Calu3 (cell line): Measurements from ENCODE around the gene ADGRF3. TPM values are rescaled to one million over a fixed set of nuclear protein-coding genes. Genes with fewer than 3 reads are reported as not detected.
A peak's percentile ranks its signal among the peaks of the same experiment; 100 is the strongest.

Source experiments
- BruUV-seq: library from RNA; stranded (reverse); fragments of 400-500 nt; replicated peaks from 2 replicates; lab custom pipeline; 2021; lab: Mats Ljungman, UMichigan
- CTCF ChIA-PET: fragments of 300-600 bp; sonication (Branson Sonifier 250); formaldehyde crosslinking; loops from one replicate; lab custom pipeline; 2022; ENCODE audit warnings: antibody characterized with exemption; lab: Charles Lee
- DNase-seq: peaks from one replicate; pipeline ENCODE4 v3.0.0; 2022
- H3K27ac Mint-ChIP-seq: one replicate; pipeline ENCODE4 v1.8.0; 2022; ENCODE audit warnings: mixed read lengths; ENCODE audit not compliant: unreplicated experiment
- H3K27me3 Mint-ChIP-seq: one replicate; pipeline ENCODE4 v1.8.0; 2022; ENCODE audit warnings: mixed read lengths; ENCODE audit not compliant: unreplicated experiment
- H3K36me3 Mint-ChIP-seq: one replicate; pipeline ENCODE4 v1.8.0; 2022; ENCODE audit warnings: mild to moderate bottlenecking, moderate library complexity, mixed read lengths; ENCODE audit not compliant: insufficient read depth, unreplicated experiment
- H3K4me1 Mint-ChIP-seq: one replicate; pipeline ENCODE4 v1.8.0; 2022; ENCODE audit warnings: mild to moderate bottlenecking, low read depth, mixed read lengths; ENCODE audit not compliant: unreplicated experiment
- H3K4me3 Mint-ChIP-seq: one replicate; pipeline ENCODE4 v1.8.0; 2022; ENCODE audit warnings: mild to moderate bottlenecking, low read depth, moderate library complexity, mixed read lengths; ENCODE audit not compliant: unreplicated experiment
- H3K9me3 Mint-ChIP-seq: one replicate; pipeline ENCODE4 v1.8.0; 2022; ENCODE audit warnings: low read depth, mixed read lengths; ENCODE audit not compliant: unreplicated experiment
- CTCF ChIP-seq: fragments of 200-600 bp; IDR thresholded peaks from one replicate; pipeline ENCODE4 v1.8.0; 2022; ENCODE audit warnings: antibody characterized with exemption; ENCODE audit not compliant: unreplicated experiment
- intact Hi-C: fragments of 100-400 bp; cut with micrococcal nuclease; formaldehyde crosslinking; loops from one replicate; pipeline ENCODE4 v1.10.0; 2022; ENCODE audit not compliant: unreplicated experiment
- total RNA-seq: library from RNA; stranded (reverse); gene quantifications from 2 replicates; pipeline ENCODE4 v1.2.3, GENCODE V29; 2022

The ADGRF3 gene
- total RNA-seq, 1 experiment from 2014 or later: 0.59 TPM

GRCh38 chr2:26300234-26300925 is 46.2 kb downstream of the ADGRF3 start:
- intact Hi-C loops: no loop called here
- BruUV-seq: no TSS peak
- H3K36me3 Mint-ChIP-seq: no peaks in the 10 kb centered on the region
- no peak for DNase-seq
- H3K27ac Mint-ChIP-seq: no peak overlapping the region
- H3K4me1 Mint-ChIP-seq: peaks cover 16% of the 10 kb centered on the region
- H3K4me3 Mint-ChIP-seq: no peak overlapping the region
- CTCF ChIA-PET: interaction anchor here (0.6 to 1.0 kb wide), 4 partner anchors 21 to 1177 kb away, joined by 3 to 6 read pairs (median 3); no protein-coding TSS in a partner anchor
- H3K9me3 Mint-ChIP-seq: no peaks in the 10 kb centered on the region
- no peak for TF ChIP-seq CTCF
- no peaks in the 10 kb centered on the region for H3K27me3 Mint-ChIP-seq

- peak; percentile 35 for DNase-seq
- CTCF ChIA-PET: interaction anchor here (0.6 to 1.0 kb wide), 4 partner anchors 22 to 1176 kb away, joined by 3 to 6 read pairs (median 3); no protein-coding TSS in a partner anchor
- H3K27ac Mint-ChIP-seq: no peak overlapping the region
- H3K9me3 Mint-ChIP-seq: no peaks in the 10 kb centered on the region
- no peak overlapping the region for H3K4me3 Mint-ChIP-seq
- BruUV-seq: no TSS peak
- intact Hi-C loops: loop anchor here (2.0 kb wide), 1 partner anchor 25 kb away; no protein-coding TSS in a partner anchor
- no peaks in the 10 kb centered on the region for H3K27me3 Mint-ChIP-seq
- no peak for TF ChIP-seq CTCF
- H3K4me1 Mint-ChIP-seq: peaks cover 16% of the 10 kb centered on the region
- H3K36me3 Mint-ChIP-seq: no peaks in the 10 kb centered on the region
These were observed 47.0 kb downstream of the ADGRF3 start for GRCh38 chr2:26299471-26300101.

- CTCF ChIA-PET: no interaction called here
- no peak for TF ChIP-seq CTCF
- BruUV-seq: no TSS peak
- no peak overlapping the region for H3K27ac Mint-ChIP-seq
- H3K4me1 Mint-ChIP-seq: peaks cover 16% of the 10 kb centered on the region
- H3K9me3 Mint-ChIP-seq: no peaks in the 10 kb centered on the region
- no peaks in the 10 kb centered on the region for H3K36me3 Mint-ChIP-seq
- H3K27me3 Mint-ChIP-seq: no peaks in the 10 kb centered on the region
- intact Hi-C loops: loop anchor here (2.0 kb wide), 1 partner anchor 24 kb away; no protein-coding TSS in a partner anchor
- no peak for DNase-seq
- no peak overlapping the region for H3K4me3 Mint-ChIP-seq
These were observed 47.8 kb downstream of the ADGRF3 start for GRCh38 chr2:26298638-26299393.

- Mint-ChIP-seq H3K36me3 (no peaks in the 10 kb centered on the region), H3K4me3 (no peak overlapping the region), H3K9me3 (no peaks in the 10 kb centered on the region), H3K4me1 (peaks cover 14% of the 10 kb centered on the region), H3K27me3 (no peaks in the 10 kb centered on the region), H3K27ac (no peak overlapping the region)
- no TSS peak for BruUV-seq
- DNase-seq: no peak
- CTCF ChIA-PET: no interaction called here
- TF ChIP-seq CTCF: no peak
- intact Hi-C loops: loop anchor here (2.0 kb wide), 1 partner anchor 23 kb away; no protein-coding TSS in a partner anchor
These were observed 48.3 kb downstream of the ADGRF3 start for GRCh38 chr2:26298286-26298637.
